Measurements from ENCODE around the gene NEK1.

GRCh38 chr4:169428376-169428775, 184.0 kb downstream of the NEK1 start:
- TF ChIP-seq CTCF (conservative IDR thresholded peaks at IDR 0.05; ENCODE audit: low read depth in 2 of 2) (no peak), STAT1 (IDR thresholded peaks at IDR 0.05; ENCODE audit: unreplicated experiment) (no peak), POLR2AphosphoS5 (IDR thresholded peaks at IDR 0.05; ENCODE audit: low read depth) (no peak), ZNF114 (CRISPR knock-in tag; IDR thresholded peaks at IDR 0.05) (no peak), REST (IDR thresholded peaks at IDR 0.05; ENCODE audit: unreplicated experiment) (no peak), NANOG (IDR thresholded peaks at IDR 0.05; ENCODE audit: borderline replicate concordance) (no peak), EZH2 (IDR thresholded peaks at IDR 0.05; ENCODE audit: low read depth, unreplicated experiment) (no peak), JUNB (IDR thresholded peaks at IDR 0.05; ENCODE audit: unreplicated experiment) (no peak), ETS1 (IDR thresholded peaks at IDR 0.05) (no peak), ZNF462 (CRISPR knock-in tag; IDR thresholded peaks at IDR 0.05) (no peak), CREB1 (CRISPR knock-in tag; IDR thresholded peaks at IDR 0.05; ENCODE audit: low read depth) (no peak), EZH2phosphoT487 (IDR thresholded peaks at IDR 0.05; ENCODE audit: unreplicated experiment) (no peak), ZNF331 (CRISPR knock-in tag; IDR thresholded peaks at IDR 0.05; ENCODE audit: low read depth) (no peak)
